A204.1 (cell line): ENCODE data around the gene FRMD1.

Experiments used
- FAIRE-seq: peaks from 2 replicates; lab custom pipeline; 2012; peaks lifted over from hg19 to GRCh38; lab: Jason Lieb, UNC

Gene FRMD1

GRCh38 chr6:168111911-168112310, 32.9 kb upstream of the FRMD1 start:
- no peak for FAIRE-seq

GRCh38 chr6:168110437-168110836, 31.4 kb upstream of the FRMD1 start:
- FAIRE-seq = no peak

GRCh38 chr6:168109171-168109570, 30.2 kb upstream of the FRMD1 start:
- no peak for FAIRE-seq

GRCh38 chr6:168107191-168107983, 28.4 kb upstream of the FRMD1 start:
- FAIRE-seq = no peak

- FAIRE-seq = no peak
These were observed 27.6 kb upstream of the FRMD1 start for GRCh38 chr6:168106633-168107005.

GRCh38 chr6:168105813-168106632, 27.0 kb upstream of the FRMD1 start:
- no peak for FAIRE-seq

GRCh38 chr6:168104636-168105035, 25.6 kb upstream of the FRMD1 start:
- no peak for FAIRE-seq

GRCh38 chr6:168103050-168103830, 24.2 kb upstream of the FRMD1 start:
- FAIRE-seq = no peak

- no peak for FAIRE-seq
These were observed 23.4 kb upstream of the FRMD1 start for GRCh38 chr6:168102315-168102985.

GRCh38 chr6:168101590-168102314, 22.7 kb upstream of the FRMD1 start:
- FAIRE-seq = no peak

GRCh38 chr6:168100803-168101589, 22.0 kb upstream of the FRMD1 start:
- FAIRE-seq = no peak

GRCh38 chr6:168100011-168100802, 21.2 kb upstream of the FRMD1 start:
- no peak for FAIRE-seq

GRCh38 chr6:168099201-168100010, 20.4 kb upstream of the FRMD1 start:
- no peak for FAIRE-seq

GRCh38 chr6:168098431-168098861, 19.4 kb upstream of the FRMD1 start:
- FAIRE-seq = no peak

GRCh38 chr6:168097621-168098430, 18.8 kb upstream of the FRMD1 start:
- no peak for FAIRE-seq

GRCh38 chr6:168097221-168097620, 18.2 kb upstream of the FRMD1 start:
- no peak for FAIRE-seq

- FAIRE-seq = no peak
These were observed 17.3 kb upstream of the FRMD1 start for GRCh38 chr6:168096271-168096764.

GRCh38 chr6:168095716-168096250, 16.8 kb upstream of the FRMD1 start:
- no peak for FAIRE-seq
